NCI-H1436 treated with DMSO at 0.1 percent for 48 hours (cell line): ENCODE measurements around the gene CNTFR.

Source experiments
- DNase-seq: peaks from one replicate; lab custom pipeline; 2025; lab: John Stamatoyannopoulos, UW

CNTFR gene

GRCh38 chr9:34620061-34620994, 30.8 kb upstream of the CNTFR start, which contains the start of gene DCTN3:
TSS of gene DCTN3 (minus strand) at chr9:34620495. CDS start at chr9:34620464, 31 bp downstream.
- peak; percentile 37 for DNase-seq

- DNase-seq = no peak
Measured at GRCh38 chr9:34615132-34615531, 25.6 kb upstream of the CNTFR start.

GRCh38 chr9:34612788-34613390, 23.4 kb upstream of the CNTFR start:
- peak; percentile 17 for DNase-seq

GRCh38 chr9:34611811-34612787, 22.6 kb upstream of the CNTFR start, which contains the start of gene RPP25L:
TSS of gene RPP25L (minus strand) at chr9:34612097. CDS start at chr9:34611296, 801 bp downstream.
- DNase-seq = peak; percentile 8

- DNase-seq = no peak
Measured at GRCh38 chr9:34611251-34611810, 21.8 kb upstream of the CNTFR start.

- no peak for DNase-seq
Measured at GRCh38 chr9:34610434-34611206, 21.1 kb upstream of the CNTFR start.

- no peak for DNase-seq
Measured at GRCh38 chr9:34607331-34607730, 17.8 kb upstream of the CNTFR start.

- no peak for DNase-seq
Measured at GRCh38 chr9:34606905-34607304, 17.4 kb upstream of the CNTFR start.

GRCh38 chr9:34606190-34606589, 16.7 kb upstream of the CNTFR start:
- DNase-seq = no peak

GRCh38 chr9:34603610-34604231, 14.2 kb upstream of the CNTFR start:
- peak; percentile 31 for DNase-seq

GRCh38 chr9:34601937-34602573, 12.5 kb upstream of the CNTFR start:
- no peak for DNase-seq

- no peak for DNase-seq
Measured at GRCh38 chr9:34600908-34601307, 11.4 kb upstream of the CNTFR start.

- no peak for DNase-seq
Measured at GRCh38 chr9:34599546-34599945, 10.0 kb upstream of the CNTFR start.

GRCh38 chr9:34594177-34594576, 4.7 kb upstream of the CNTFR start:
- no peak for DNase-seq

- DNase-seq = no peak
Measured at GRCh38 chr9:34592895-34593601, 3.5 kb upstream of the CNTFR start.

GRCh38 chr9:34591917-34592866, 2.7 kb upstream of the CNTFR start:
- no peak for DNase-seq

GRCh38 chr9:34591248-34591916, 1.9 kb upstream of the CNTFR start:
- DNase-seq = no peak
